B cell (primary cell): ENCODE measurements around the gene SIGMAR1. TPM values are rescaled to one million over a fixed set of nuclear protein-coding genes. Genes with fewer than 3 reads are reported as not detected.

Experiments used
- ATAC-seq: fragments of 200-7000 bp; cut with Tn5 transposase; one replicate; pipeline ENCODE4 v1.10.0; 2021; ENCODE audit warnings: low read depth, mild to moderate bottlenecking, moderate number of reproducible peaks, moderate library complexity
- CTCF ChIA-PET: fragments of 350-600 bp; sonication (Branson Sonifier 250); formaldehyde crosslinking; loops from one replicate; lab custom pipeline; 2021; ENCODE audit warnings: antibody characterized with exemption, inconsistent platforms; lab: Charles Lee
- POLR2A ChIA-PET: fragments of 350-600 bp; sonication (Branson Sonifier 250); formaldehyde crosslinking; loops from one replicate; lab custom pipeline; 2021; ENCODE audit warnings: antibody characterized with exemption; lab: Charles Lee
- DNase-seq: peaks from one replicate; pipeline ENCODE4 v3.0.0; 2013
- H2AFZ ChIP-seq: 2 replicates; pipeline ENCODE4 v1.6.1; 2012; ENCODE audit warnings: mild to moderate bottlenecking, low read depth, low read length; ENCODE audit not compliant: insufficient read depth, poor library complexity, severe bottlenecking
- H3K27ac ChIP-seq, 2 donors: 1 replicate in 1 of 2; 2 replicates in 1 of 2; pipeline ENCODE4 v1.5.1; 2012 to 2013; ENCODE audit warnings: low read length in 2 of 2, mild to moderate bottlenecking in 2 of 2, moderate library complexity in 1 of 2
- H3K27me3 ChIP-seq, 4 experiments: fragments of 200-600 bp in 1 of 4; sonication (generic) in 1 of 4; replicated peaks in 1 of 4; 1 replicate in 2 of 4; 2 replicates in 2 of 4; pipeline versions ENCODE4 v1.6.1 to v1.7.0; 2013 to 2016; ENCODE audit warnings: low read length in 3 of 4, mild to moderate bottlenecking in 2 of 4, mixed read lengths in 1 of 4, moderate library complexity in 1 of 4; ENCODE audit not compliant: insufficient read depth in 4 of 4, control insufficient read depth in 3 of 4; ENCODE audit errors: control extremely low read depth in 1 of 4
- H3K36me3 ChIP-seq, 2 experiments: replicated peaks in 1 of 2; 1 replicate in 1 of 2; 2 replicates in 1 of 2; pipeline versions ENCODE4 v1.6.1 to v1.7.1; 2013; ENCODE audit warnings: low read length in 1 of 2; ENCODE audit not compliant: insufficient read depth in 2 of 2, control insufficient read depth in 1 of 2; ENCODE audit errors: control extremely low read depth in 1 of 2, extremely low read depth in 1 of 2
- H3K4me1 ChIP-seq, 2 donors: fragments of 200-600 bp in 1 of 2; sonication (generic) in 1 of 2; 1 replicate in 1 of 2; 2 replicates in 1 of 2; pipeline versions ENCODE4 v1.5.1 to v1.6.1; 2013 to 2017; ENCODE audit warnings: low read length in 2 of 2; ENCODE audit not compliant: control insufficient read depth in 2 of 2, insufficient read depth in 2 of 2
- H3K4me2 ChIP-seq: replicated peaks from 2 replicates; pipeline ENCODE3; 2012; ENCODE audit warnings: mild to moderate bottlenecking, low read depth, low read length; ENCODE audit not compliant: poor library complexity, severe bottlenecking
- H3K4me3 ChIP-seq, 5 experiments: fragments of 200-600 bp in 1 of 5; sonication (generic) in 1 of 5; 1 replicate in 3 of 5; 2 replicates in 2 of 5; pipeline versions ENCODE4 v1.5.1 to v1.7.0; 2011 to 2016; ENCODE audit warnings: low read length in 4 of 5, mild to moderate bottlenecking in 4 of 5, low read depth in 2 of 5, control low read depth in 1 of 5, moderate library complexity in 1 of 5; ENCODE audit not compliant: insufficient read depth in 1 of 5; ENCODE audit errors: control extremely low read depth in 1 of 5, extremely low read depth in 1 of 5
- H3K79me2 ChIP-seq: fragments of 200-600 bp; sonication (generic); one replicate; pipeline ENCODE4 v1.6.0; 2016; ENCODE audit warnings: low read length; ENCODE audit not compliant: control insufficient read depth, insufficient read depth
- H3K9ac ChIP-seq: fragments of 200-600 bp; sonication (generic); 2 replicates; pipeline ENCODE4 v1.6.1; 2017; ENCODE audit warnings: mild to moderate bottlenecking, low read length, moderate library complexity
- H3K9me3 ChIP-seq, 3 donors: one replicate each; pipeline versions ENCODE4 v1.6.1 to v1.7.1; 2013; ENCODE audit warnings: low read length in 2 of 3; ENCODE audit not compliant: control insufficient read depth in 2 of 3, insufficient read depth in 1 of 3; ENCODE audit errors: control extremely low read depth in 1 of 3
- H4K20me1 ChIP-seq: 2 replicates; pipeline ENCODE4 v1.6.0; 2012; ENCODE audit warnings: mild to moderate bottlenecking, low read length; ENCODE audit not compliant: insufficient read depth, control insufficient read depth, poor library complexity, severe bottlenecking
- H3K27ac Mint-ChIP-seq: one replicate; pipeline ENCODE4 v1.8.0; 2021; ENCODE audit warnings: mixed read lengths
- H3K27me3 Mint-ChIP-seq: one replicate; pipeline ENCODE4 v1.8.0; 2021; ENCODE audit warnings: mixed read lengths
- H3K4me1 Mint-ChIP-seq: one replicate; pipeline ENCODE4 v1.8.0; 2021; ENCODE audit warnings: mixed read lengths
- H3K4me3 Mint-ChIP-seq: one replicate; pipeline ENCODE4 v1.8.0; 2021; ENCODE audit warnings: mixed read lengths
- H3K9me3 Mint-ChIP-seq: one replicate; pipeline ENCODE4 v1.8.0; 2022; ENCODE audit warnings: mixed read lengths; ENCODE audit not compliant: insufficient read depth
- CTCF ChIP-seq: fragments of 200-600 bp; IDR thresholded peaks from one replicate; pipeline ENCODE4 v1.8.0; 2022; ENCODE audit warnings: antibody characterized with exemption, mild to moderate bottlenecking
- EZH2 ChIP-seq: IDR thresholded peaks from 2 replicates; pipeline ENCODE4 v1.6.1; 2012; ENCODE audit warnings: borderline replicate concordance, low read depth, mild to moderate bottlenecking, moderate library complexity, low read length; ENCODE audit not compliant: insufficient read depth, poor library complexity, severe bottlenecking
- WGBS: methylation state at CpG from one replicate; pipeline ENCODE4 v1.1.5; 2013; ENCODE audit warnings: missing lambda C conversion rate; ENCODE audit not compliant: insufficient coverage; 5-methylcytosine and 5-hydroxymethylcytosine counted together
- intact Hi-C: fragments of 100-400 bp; cut with micrococcal nuclease; formaldehyde crosslinking; loops from one replicate; pipeline ENCODE4 v1.10.0; 2022
- polyA plus RNA-seq: library from polyadenylated mRNA; depleted of rRNA; stranded (reverse); fragments of >200 nt; gene quantifications from 2 replicates; pipeline ENCODE4 v1.2.3, GENCODE V29; 2012
- total RNA-seq, 2 donors: library from RNA; stranded (reverse); fragments of 120-200 nt in 1 of 2; gene quantifications; 1 replicate in 1 of 2; 2 replicates in 1 of 2; pipeline versions ENCODE4 v1.2.3 to v1.2.4, GENCODE V29; 2013 to 2022

Gene SIGMAR1
- total and polyA plus RNA-seq, 2 donors (not counting 1 experiment from before 2014, with no cell fraction given) = 21.4 to 30.7 TPM

GRCh38 chr9:34665381-34666250 is 28.0 kb upstream of the SIGMAR1 start:
- peak overlapping the region; percentile 99 for H3K4me2 ChIP-seq
- intact Hi-C loops = loop anchor here (1.0 to 5.0 kb wide), 6 partner anchors 19 to 1147 kb away; partner anchors contain the start of genes DNAJB5, GALT, MYORG and RPP25L
- H3K79me2 ChIP-seq = no peaks in the 10 kb centered on the region
- Mint-ChIP-seq H3K9me3 (peaks cover 8% of the 10 kb centered on the region), H3K27ac (peak overlapping the region; percentile 94), H3K4me1 (peaks cover 20% of the 10 kb centered on the region), H3K27me3 (no peaks in the 10 kb centered on the region), H3K4me3 (peak overlapping the region; percentile 94)
- H3K36me3 ChIP-seq = no peaks in the 10 kb centered on the region
- H3K4me3 ChIP-seq = peak overlapping the region; percentile 65 to 87 (median 83)
- peaks cover 10 to 18% of the 10 kb centered on the region in 2 donors for H3K4me1 ChIP-seq
- no peaks in the 10 kb centered on the region for H4K20me1 ChIP-seq
- DNase-seq (peak; percentile 93), ATAC-seq (peak; percentile 90)
- 9% methylated on average over 45 of the region's 55 CpGs for WGBS
- H3K27me3 ChIP-seq = no peaks in the 10 kb centered on the region
- ChIA-PET CTCF (interaction anchor here (0.6 to 4.9 kb wide), 8 partner anchors 11 to 414 kb away, joined by 3 to 34 read pairs (median 4); partner anchors contain the start of genes FANCG, GALT, RPP25L and SIGMAR1), POLR2A (interaction anchor here (1.0 to 1.8 kb wide), 4 partner anchors 11 to 28 kb away, joined by 3 to 13 read pairs (median 8); partner anchors contain the start of genes GALT and SIGMAR1)
- H2AFZ ChIP-seq = peak overlapping the region; percentile 91
- H3K9ac ChIP-seq = peak overlapping the region; percentile 97
- peak overlapping the region; percentile 86 to 93 for H3K27ac ChIP-seq
- TF ChIP-seq CTCF (no peak), EZH2 (no peak)
- peaks cover 0 to 15% (median 8%) of the 10 kb centered on the region in 3 donors for H3K9me3 ChIP-seq
